Psoas muscle (tissue), 8 donors: ENCODE data around the gene LDLRAD4. TPM values are rescaled to one million over a fixed set of nuclear protein-coding genes. Genes with fewer than 3 reads are reported as not detected.

Experiments used
- ATAC-seq, 4 donors: fragments of 200-7000 bp; cut with Tn5 transposase; one replicate each; pipeline ENCODE4 v1.9.1; 2020; ENCODE audit warnings: moderate library complexity in 3 of 4, mild to moderate bottlenecking in 2 of 4
- DNase-seq, 2 donors: peaks; one replicate each; pipeline ENCODE4 v3.0.0-alpha.2; 2020
- H3K27ac ChIP-seq: fragments of 200-600 bp; one replicate; pipeline ENCODE4 v1.8.0; 2022
- H3K27me3 ChIP-seq, 3 donors: fragments of 200-600 bp in 1 of 3; one replicate each; pipeline versions ENCODE4 v1.6.1 to v1.8.0; 2013 to 2022; ENCODE audit warnings: low read length in 2 of 3, mild to moderate bottlenecking in 2 of 3, moderate library complexity in 1 of 3; ENCODE audit not compliant: insufficient read depth in 3 of 3
- H3K36me3 ChIP-seq, 2 donors: fragments of 200-600 bp in 1 of 2; one replicate each; pipeline versions ENCODE4 v1.6.1 to v1.8.0; 2013 to 2022; ENCODE audit warnings: low read depth in 1 of 2, mild to moderate bottlenecking in 1 of 2, moderate library complexity in 1 of 2; ENCODE audit not compliant: insufficient read depth in 1 of 2
- H3K4me1 ChIP-seq: fragments of 200-600 bp; one replicate; pipeline ENCODE4 v1.8.0; 2022
- H3K4me3 ChIP-seq: fragments of 200-600 bp; one replicate; pipeline ENCODE4 v1.8.0; 2022; ENCODE audit warnings: mild to moderate bottlenecking
- H3K9me3 ChIP-seq: fragments of 200-600 bp; one replicate; pipeline ENCODE4 v1.8.0; 2022
- WGBS, 3 donors: extraction: QIAGEN DNeasy Blood & Tissue Kit; methylation state at CpG; one replicate each; pipeline versions ENCODE4 v1.1.6 to v1.1.7; 2013; 5-methylcytosine and 5-hydroxymethylcytosine counted together
- intact Hi-C, 2 donors: fragments of 100-400 bp; cut with DNase I; formaldehyde crosslinking; loops; one replicate each; pipeline versions ENCODE4 v1.11.0 to v1.14.2; 2022
- polyA plus RNA-seq, 3 donors: library from polyadenylated mRNA; stranded (reverse); fragments of 200-250 nt; gene quantifications; one replicate each; pipeline ENCODE4 v1.2.3, GENCODE V29; 2013
- total RNA-seq, 4 donors: library from RNA; stranded (reverse); fragmentation: NEBNext Ultra II Directional in 2 of 4; extraction: Animal tissue kit (Norgen Biotek cat#: 25700) in 2 of 4; gene quantifications; one replicate each; pipeline versions ENCODE4 v1.2.1 to v1.2.4, GENCODE V29; 2021 to 2023
- TF ChIP-seq, protein P1 (sequence below): fragments of 200-600 bp; IDR thresholded peaks from one replicate; pipeline ENCODE4 v1.8.0; 2022; ENCODE audit warnings: antibody characterized with exemption
- donor health status: healthy with polysubstance abuse.
- donor health status: DM: no; HTN: no; CAD: no; lungs with moderate emphysema.
- donor health status: Bipolar disorder and iron deficiency.
- donor health status: healthy.
- donor health status: DM: yes; HTN: yes; CAD: no.
- donor health status: DM: no; HTN: no; CAD: no.
- donor health status: DM: no; HTN: no; CAD: no.
- donor health status: DM: yes; HTN: yes; CAD: no.

LDLRAD4 gene
- total and polyA plus RNA-seq, 7 donors: 1.8 to 13.9 (median 3.8) TPM

DNA sequence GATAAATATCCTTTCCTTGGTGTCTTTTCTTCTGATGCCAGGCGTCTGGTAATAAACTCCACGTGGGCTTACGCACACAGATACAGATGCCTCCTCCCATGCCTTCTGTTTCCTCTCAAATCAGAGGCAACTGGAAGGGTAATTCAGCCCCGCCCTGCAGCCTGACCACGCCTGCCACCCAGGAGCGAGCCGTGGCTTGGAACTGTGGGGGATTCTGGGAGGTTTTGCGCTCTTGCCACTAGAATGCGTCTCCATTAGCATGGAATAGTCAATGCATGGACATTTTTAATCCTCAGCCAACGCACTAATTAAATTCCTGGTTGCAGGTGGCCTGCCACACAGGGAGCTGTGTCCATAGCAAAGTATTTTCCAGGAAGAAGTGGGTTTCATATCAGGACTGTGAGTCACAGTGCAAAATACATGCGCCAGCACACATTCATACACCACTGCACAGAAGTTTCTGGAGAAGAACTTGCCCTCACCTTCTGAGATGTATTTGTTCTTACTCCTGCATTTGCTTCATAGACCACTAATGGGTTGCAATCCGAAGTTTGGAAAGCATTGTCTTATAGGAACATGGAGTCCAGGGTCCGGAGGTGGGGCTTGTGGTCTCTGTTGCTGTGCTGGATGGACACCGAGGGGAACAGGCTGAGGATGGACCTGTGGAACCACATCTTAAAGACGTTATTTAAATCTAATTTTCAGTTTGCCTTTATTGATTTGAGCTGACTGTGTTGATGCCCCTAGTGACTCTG is 151.4 kb downstream of the LDLRAD4 start:
- Histone ChIP-seq H3K4me1 (peaks cover 4% of the 10 kb centered on the region), H3K27me3 (no peaks in the 10 kb centered on the region), H3K36me3 (no peaks in the 10 kb centered on the region), H3K9me3 (no peaks in the 10 kb centered on the region), H3K4me3 (no peak overlapping the region), H3K27ac (no peak overlapping the region)
- DNase-seq (no peak), ATAC-seq (no peak)
- TF ChIP-seq, protein P1, sequence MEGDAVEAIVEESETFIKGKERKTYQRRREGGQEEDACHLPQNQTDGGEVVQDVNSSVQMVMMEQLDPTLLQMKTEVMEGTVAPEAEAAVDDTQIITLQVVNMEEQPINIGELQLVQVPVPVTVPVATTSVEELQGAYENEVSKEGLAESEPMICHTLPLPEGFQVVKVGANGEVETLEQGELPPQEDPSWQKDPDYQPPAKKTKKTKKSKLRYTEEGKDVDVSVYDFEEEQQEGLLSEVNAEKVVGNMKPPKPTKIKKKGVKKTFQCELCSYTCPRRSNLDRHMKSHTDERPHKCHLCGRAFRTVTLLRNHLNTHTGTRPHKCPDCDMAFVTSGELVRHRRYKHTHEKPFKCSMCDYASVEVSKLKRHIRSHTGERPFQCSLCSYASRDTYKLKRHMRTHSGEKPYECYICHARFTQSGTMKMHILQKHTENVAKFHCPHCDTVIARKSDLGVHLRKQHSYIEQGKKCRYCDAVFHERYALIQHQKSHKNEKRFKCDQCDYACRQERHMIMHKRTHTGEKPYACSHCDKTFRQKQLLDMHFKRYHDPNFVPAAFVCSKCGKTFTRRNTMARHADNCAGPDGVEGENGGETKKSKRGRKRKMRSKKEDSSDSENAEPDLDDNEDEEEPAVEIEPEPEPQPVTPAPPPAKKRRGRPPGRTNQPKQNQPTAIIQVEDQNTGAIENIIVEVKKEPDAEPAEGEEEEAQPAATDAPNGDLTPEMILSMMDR: no peak
- WGBS, 3 donors: 73 to 75% (median 74%) methylated on average over 15 of the region's 15 CpGs
- intact Hi-C loops: loop anchor here (10.0 kb wide), 2 partner anchors 55 to 145 kb away; no protein-coding TSS in a partner anchor

DNA sequence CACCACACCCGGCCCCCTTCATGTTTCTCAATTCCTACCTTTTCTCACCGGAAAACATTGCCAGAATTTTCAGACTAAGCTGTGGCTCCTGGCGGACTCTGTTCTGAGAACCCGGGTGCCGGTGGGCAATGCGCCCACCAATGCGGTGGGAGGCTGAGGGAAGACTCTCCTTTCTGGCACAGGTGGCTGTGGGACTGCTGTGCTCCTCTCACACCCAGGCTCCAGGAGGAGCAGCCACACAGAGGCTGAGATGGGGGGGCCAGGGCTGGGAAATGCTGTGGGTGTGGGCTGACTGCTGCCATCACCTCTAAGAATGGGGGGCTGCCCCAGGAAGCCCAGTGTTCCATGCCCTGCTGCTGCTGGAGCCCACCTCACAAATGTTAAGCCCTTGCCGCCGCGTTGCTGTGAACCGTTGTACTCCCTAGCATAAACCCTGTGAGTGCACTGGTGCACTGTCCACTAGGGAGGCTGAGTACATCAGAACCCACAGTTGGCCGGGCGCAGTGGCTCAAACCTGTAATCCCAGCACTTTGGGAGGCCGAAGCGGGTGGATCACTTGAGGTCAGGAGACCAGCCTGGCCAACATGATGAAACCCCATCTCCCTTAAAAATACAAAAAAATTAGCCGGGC is 152.6 kb downstream of the LDLRAD4 start:
- no peaks in the 10 kb centered on the region for H3K9me3 ChIP-seq
- WGBS, 3 donors: 95 to 98% (median 97%) methylated on average over 16 of the region's 16 CpGs
- DNase-seq (no peak), ATAC-seq (no peak)
- intact Hi-C loops: loop anchor here in 1 of 2 donors (10.0 kb wide), 1 partner anchor 146 kb away; no protein-coding TSS in a partner anchor
- H3K27ac ChIP-seq: no peak overlapping the region
- H3K36me3 ChIP-seq: no peaks in the 10 kb centered on the region
- peaks cover 13% of the 10 kb centered on the region for H3K4me1 ChIP-seq
- TF ChIP-seq, protein P1: no peak
- H3K27me3 ChIP-seq: no peaks in the 10 kb centered on the region
- H3K4me3 ChIP-seq: no peak overlapping the region

DNA sequence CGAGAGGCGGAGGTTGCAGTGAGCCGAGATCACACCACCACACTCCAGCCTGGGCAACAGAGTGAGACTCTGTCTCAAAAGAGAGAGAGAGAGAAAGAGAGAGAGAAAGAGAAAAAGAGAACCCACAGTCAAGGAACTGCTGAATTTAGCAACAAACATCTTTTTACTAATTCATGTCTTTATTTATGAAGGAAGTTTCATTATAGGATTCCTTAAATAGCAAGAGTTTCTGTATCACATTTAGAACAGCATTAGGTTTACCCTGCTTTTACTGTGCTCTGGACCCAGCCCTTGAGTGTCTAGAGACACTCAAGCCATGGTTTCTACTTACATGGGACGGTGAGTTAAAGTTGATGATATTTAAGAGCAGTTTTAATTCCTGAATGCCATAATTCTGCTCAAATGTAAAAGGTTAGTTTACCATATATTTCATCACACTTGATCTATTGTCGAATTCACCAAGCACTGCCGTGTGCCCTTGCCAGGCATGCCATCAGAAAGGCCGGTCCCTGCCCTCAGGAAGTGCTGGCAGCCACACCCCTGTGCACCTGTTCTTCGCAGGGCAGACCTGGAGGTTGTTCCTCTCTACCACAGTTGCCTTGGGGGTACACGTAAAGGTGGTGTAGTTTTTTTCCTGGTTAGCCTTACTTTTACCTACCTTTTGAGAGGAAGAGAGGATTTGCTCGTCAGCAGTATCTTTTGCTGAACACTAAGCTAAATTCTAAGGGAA is 153.3 kb downstream of the LDLRAD4 start:
- ATAC-seq: no peak
- H3K27ac ChIP-seq: no peak overlapping the region
- H3K36me3 ChIP-seq: no peaks in the 10 kb centered on the region
- no peaks in the 10 kb centered on the region for H3K9me3 ChIP-seq
- H3K4me3 ChIP-seq: no peak overlapping the region
- TF ChIP-seq, protein P1: no peak
- intact Hi-C loops: loop anchor here in 1 of 2 donors (10.0 kb wide), 1 partner anchor 147 kb away; no protein-coding TSS in a partner anchor
- DNase-seq: no peak
- no peaks in the 10 kb centered on the region for H3K27me3 ChIP-seq
- peaks cover 15% of the 10 kb centered on the region for H3K4me1 ChIP-seq
- WGBS, 3 donors: 69 to 76% (median 74%) methylated on average over 10 of the region's 10 CpGs

DNA sequence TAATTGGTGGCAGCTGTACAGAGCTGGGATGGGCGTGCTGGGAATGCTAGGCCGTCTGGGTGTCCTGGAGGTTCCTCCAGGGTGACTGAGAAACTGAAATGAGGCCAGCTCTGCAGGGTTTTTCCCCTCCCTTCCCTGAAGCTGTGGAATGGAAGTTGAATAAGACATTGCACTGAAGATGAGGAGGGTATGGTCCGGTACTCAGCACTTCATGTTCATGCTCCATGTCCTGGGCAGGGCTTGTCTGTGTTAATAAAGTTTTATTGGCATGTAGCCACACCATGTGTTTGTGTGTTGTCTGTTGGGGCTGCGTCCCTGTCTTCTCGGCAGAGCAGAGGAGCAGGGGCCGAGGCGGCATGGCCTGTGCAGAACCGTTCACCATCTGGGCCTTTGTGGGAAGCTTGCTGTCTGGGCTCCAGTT is 154.0 kb downstream of the LDLRAD4 start:
- no peaks in the 10 kb centered on the region for H3K27me3 ChIP-seq
- DNase-seq: no peak
- TF ChIP-seq, protein P1: no peak
- WGBS, 3 donors: 83 to 92% (median 84%) methylated on average over 8 of the region's 8 CpGs
- no peak overlapping the region for H3K4me3 ChIP-seq
- intact Hi-C loops: loop anchor here in 1 of 2 donors (10.0 kb wide), 1 partner anchor 148 kb away; no protein-coding TSS in a partner anchor
- no peak overlapping the region for H3K27ac ChIP-seq
- no peaks in the 10 kb centered on the region for H3K36me3 ChIP-seq
- H3K4me1 ChIP-seq: peaks cover 22% of the 10 kb centered on the region
- ATAC-seq: no peak
- no peaks in the 10 kb centered on the region for H3K9me3 ChIP-seq
